ENCODE results near the gene LEMD1.

GRCh38 chr1:205342986-205343385 lies 78.9 kb downstream of the LEMD1 start:
- no peak for TF ChIP-seq CTCF (IDR thresholded peaks at IDR 0.05)
- TF ChIP-seq POLR2A (IDR thresholded peaks at IDR 0.05) = no peak
